IMR-90 (cell line): ENCODE results near the gene DPF3. TPM values are rescaled to one million over a fixed set of nuclear protein-coding genes. Genes with fewer than 3 reads are reported as not detected.
"Not testable (repeated sequence)": the region's sequence is repeated elsewhere in the genome, so short reads cannot be mapped to it uniquely, and the experiment has no call there.

ENCODE experiments used
- ATAC-seq: fragments of 200-7000 bp; cut with Tn5 transposase; 2 replicates; pipeline ENCODE4 v1.9.1; 2020; ENCODE audit warnings: low read depth, mild to moderate bottlenecking, moderate library complexity
- BruUV-seq: library from RNA; stranded (reverse); fragments of 400-500 nt; replicated peaks from 2 replicates; lab custom pipeline; 2021; lab: Mats Ljungman, UMichigan
- CTCF ChIA-PET: fragments of 300-600 bp; formaldehyde crosslinking; extraction: SDS; loops from one replicate; lab custom pipeline; 2021; ENCODE audit warnings: antibody characterized with exemption; lab: Yijun Ruan, JAX
- POLR2A ChIA-PET: fragments of 300-600 bp; sonication (Branson Sonifier 250); formaldehyde crosslinking; loops from one replicate; lab custom pipeline; 2022; ENCODE audit warnings: antibody characterized with exemption; ENCODE audit not compliant: unreplicated experiment; lab: Charles Lee
- DNase-seq: peaks from one replicate; pipeline ENCODE4 v3.0.0; 2013
- H2AFZ ChIP-seq: replicated peaks from 2 replicates; pipeline ENCODE3; 2013; ENCODE audit warnings: low read length, mild to moderate bottlenecking; ENCODE audit not compliant: poor library complexity
- H2AK5ac ChIP-seq: 2 replicates; pipeline ENCODE4 v1.6.1; 2013; ENCODE audit warnings: low read depth, low read length, inconsistent platforms
- H2AK9ac ChIP-seq: replicated peaks from 2 replicates; pipeline ENCODE3; 2013; ENCODE audit warnings: mild to moderate bottlenecking, low read depth, low read length, moderate library complexity; ENCODE audit not compliant: poor library complexity
- H2BK120ac ChIP-seq: 2 replicates; pipeline ENCODE4 v1.6.1; 2013; ENCODE audit warnings: low read depth, low read length, inconsistent platforms
- H2BK15ac ChIP-seq: 3 replicates; pipeline ENCODE4 v1.6.1; 2013; ENCODE audit warnings: low read depth, low read length, inconsistent platforms
- H2BK20ac ChIP-seq: 2 replicates; pipeline ENCODE4 v1.6.1; 2013; ENCODE audit warnings: low read depth, mild to moderate bottlenecking, inconsistent platforms, low read length, moderate library complexity
- H2BK5ac ChIP-seq: 2 replicates; pipeline ENCODE4 v1.6.1; 2013; ENCODE audit warnings: mild to moderate bottlenecking, low read depth, low read length, inconsistent platforms; ENCODE audit not compliant: poor library complexity, severe bottlenecking
- H3K14ac ChIP-seq: replicated peaks from 2 replicates; pipeline ENCODE4 v1.6.1; 2013; ENCODE audit warnings: low read depth, low read length, inconsistent platforms
- H3K18ac ChIP-seq: 2 replicates; pipeline ENCODE4 v1.6.1; 2013; ENCODE audit warnings: low read depth, low read length, control low read depth
- H3K23ac ChIP-seq: 2 replicates; pipeline ENCODE4 v1.6.1; 2013; ENCODE audit warnings: low read depth, low read length, inconsistent platforms
- H3K27ac ChIP-seq: 2 replicates; pipeline ENCODE4 v1.5.1; 2013; ENCODE audit warnings: mild to moderate bottlenecking, control low read depth, low read length; ENCODE audit not compliant: insufficient read depth
- H3K27me3 ChIP-seq: 2 replicates; pipeline ENCODE4 v1.6.1; 2013; ENCODE audit warnings: low read length; ENCODE audit not compliant: control insufficient read depth, insufficient read depth
- H3K36me3 ChIP-seq: 2 replicates; pipeline ENCODE4 v1.6.1; 2013; ENCODE audit warnings: low read length, mixed read lengths; ENCODE audit not compliant: control insufficient read depth, insufficient read depth
- H3K4ac ChIP-seq: 2 replicates; pipeline ENCODE4 v1.6.1; 2013; ENCODE audit warnings: low read depth, low read length, inconsistent platforms
- H3K4me1 ChIP-seq: 2 replicates; pipeline ENCODE4 v1.6.1; 2013; ENCODE audit warnings: low read length, mixed read lengths; ENCODE audit not compliant: control insufficient read depth, insufficient read depth
- H3K4me2 ChIP-seq: 2 replicates; pipeline ENCODE4 v1.6.1; 2013; ENCODE audit warnings: low read depth, mild to moderate bottlenecking, control low read depth, low read length, moderate library complexity
- H3K4me3 ChIP-seq: 2 replicates; pipeline ENCODE4 v1.5.1; 2013; ENCODE audit warnings: low read depth, mild to moderate bottlenecking, control low read depth, low read length, moderate library complexity; ENCODE audit not compliant: insufficient read depth
- H3K56ac ChIP-seq: 2 replicates; pipeline ENCODE4 v1.6.1; 2013; ENCODE audit warnings: low read length, inconsistent platforms; ENCODE audit not compliant: insufficient read depth; ENCODE audit errors: extremely low read depth
- H3K79me1 ChIP-seq, 2 experiments: 2 replicates each; pipeline ENCODE4 v1.6.1; 2013; ENCODE audit warnings: low read length in 2 of 2, inconsistent platforms in 1 of 2, low read depth in 1 of 2
- H3K9ac ChIP-seq: 2 replicates; pipeline ENCODE4 v1.6.1; 2013; ENCODE audit warnings: low read depth, low read length, control low read depth
- H3K9me1 ChIP-seq: 2 replicates; pipeline ENCODE4 v1.6.1; 2013; ENCODE audit warnings: low read length, inconsistent platforms; ENCODE audit not compliant: insufficient read depth
- H3K9me3 ChIP-seq: 2 replicates; pipeline ENCODE4 v1.6.1; 2013; ENCODE audit warnings: low read length; ENCODE audit not compliant: control insufficient read depth, insufficient read depth
- H4K20me1 ChIP-seq: 2 replicates; pipeline ENCODE4 v1.6.1; 2013; ENCODE audit warnings: low read length, inconsistent platforms; ENCODE audit not compliant: insufficient read depth
- H4K5ac ChIP-seq: 2 replicates; pipeline ENCODE4 v1.6.1; 2013; ENCODE audit warnings: mild to moderate bottlenecking, low read depth, low read length, control low read depth
- H4K8ac ChIP-seq, 2 experiments: 2 replicates each; pipeline ENCODE4 v1.6.1; 2013; ENCODE audit warnings: low read depth in 2 of 2, low read length in 2 of 2, control low read depth in 1 of 2, inconsistent platforms in 1 of 2
- H4K91ac ChIP-seq: 2 replicates; pipeline ENCODE4 v1.6.1; 2013; ENCODE audit warnings: low read depth, low read length, inconsistent platforms; ENCODE audit not compliant: insufficient read depth
- BHLHE40 ChIP-seq: fragments of 150-350 bp; IDR thresholded peaks from 2 replicates; pipeline ENCODE4 v1.6.1; 2016; ENCODE audit warnings: mild to moderate bottlenecking, low read depth, low read length
- RFX5 ChIP-seq: IDR thresholded peaks from 2 replicates; pipeline ENCODE4 v1.8.0; 2012; ENCODE audit warnings: low read depth, mild to moderate bottlenecking, low read length, moderate library complexity
- WGBS, 2 experiments: methylation state at CpG; one replicate each; pipeline versions ENCODE4 v1.1.5 to v1.1.7; 2013; ENCODE audit warnings: missing lambda C conversion rate in 2 of 2; ENCODE audit not compliant: insufficient read length in 1 of 2; ENCODE audit errors: extremely low coverage in 2 of 2; 5-methylcytosine and 5-hydroxymethylcytosine counted together
- dilution Hi-C: fragments of 300-500 bp; cut with HindIII; formaldehyde crosslinking; loops from one replicate; pipeline ENCODE4 v1.14.3; 2018; ENCODE audit warnings: low sequenced_read_pairs; ENCODE audit not compliant: unreplicated experiment
- in situ Hi-C: fragments of 300-500 bp; cut with MboI; formaldehyde crosslinking; loops from 3 replicates; pipeline ENCODE4 v1.14.3; 2019; ENCODE audit warnings: low sequenced_read_pairs, inconsistent platforms, mixed read lengths
- intact Hi-C: fragments of 100-400 bp; cut with micrococcal nuclease; formaldehyde crosslinking; loops from 2 replicates; pipeline ENCODE4 v1.10.0; 2022
- polyA plus RNA-seq, 3 experiments: library from polyadenylated mRNA; depleted of rRNA; stranded (reverse); fragments of >200 nt; gene quantifications; 2 replicates each; pipeline ENCODE4 v1.2.3, GENCODE V29; 2012; ENCODE audit warnings: low replicate concordance in 1 of 3
- total RNA-seq: library from RNA; depleted of rRNA; stranded (reverse); fragments of >200 nt; gene quantifications from 2 replicates; pipeline ENCODE4 v1.2.3, GENCODE V29; 2012
- TF ChIP-seq, protein P1 (sequence below): fragments of 150-350 bp; IDR thresholded peaks from 2 replicates; pipeline ENCODE4 v1.6.1; 2016; ENCODE audit warnings: low read depth, mild to moderate bottlenecking, low read length, moderate library complexity, borderline replicate concordance

The DPF3 gene
- total and polyA plus RNA-seq, 2 of the 4 experiments (the other 2 are of a cell fraction) = 30.5 to 32.8 TPM

GRCh38 chr14:72876005-72876709, 17.7 kb downstream of the DPF3 start:
- intact Hi-C loops = no loop called here
- TF ChIP-seq, protein P1, sequence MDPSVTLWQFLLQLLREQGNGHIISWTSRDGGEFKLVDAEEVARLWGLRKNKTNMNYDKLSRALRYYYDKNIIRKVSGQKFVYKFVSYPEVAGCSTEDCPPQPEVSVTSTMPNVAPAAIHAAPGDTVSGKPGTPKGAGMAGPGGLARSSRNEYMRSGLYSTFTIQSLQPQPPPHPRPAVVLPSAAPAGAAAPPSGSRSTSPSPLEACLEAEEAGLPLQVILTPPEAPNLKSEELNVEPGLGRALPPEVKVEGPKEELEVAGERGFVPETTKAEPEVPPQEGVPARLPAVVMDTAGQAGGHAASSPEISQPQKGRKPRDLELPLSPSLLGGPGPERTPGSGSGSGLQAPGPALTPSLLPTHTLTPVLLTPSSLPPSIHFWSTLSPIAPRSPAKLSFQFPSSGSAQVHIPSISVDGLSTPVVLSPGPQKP = no peak
- no peak for TF ChIP-seq RFX5
- TF ChIP-seq BHLHE40 = no peak
- Histone ChIP-seq H4K5ac (no peak overlapping the region), H3K79me1 (peaks cover 43 to 66% of the 10 kb centered on the region in 2 experiments), H3K27ac (no peak overlapping the region), H2BK15ac (no peak overlapping the region), H3K18ac (no peak overlapping the region), H3K9me1 (peaks cover 6% of the 10 kb centered on the region; the same call in 1 of the 2 replicates), H3K36me3 (peaks cover 6% of the 10 kb centered on the region; the same call in 1 of the 2 replicates), H3K14ac (0 out of 2 replicates have a peak overlapping the region, but pooled peaks have one; percentile 22), H3K4ac (no peak overlapping the region), H3K4me1 (peaks cover 2% of the 10 kb centered on the region; the same call in 1 of the 2 replicates), H3K27me3 (no peaks in the 10 kb centered on the region), H3K4me3 (no peak overlapping the region), H2AK9ac (peak overlapping the region; percentile 82), H3K9ac (no peak overlapping the region), H2AFZ (peak overlapping the region; percentile 33), H4K91ac (no peak overlapping the region), H2BK20ac (no peak overlapping the region), H3K23ac (peak overlapping the region; percentile 51; the same call in 1 of the 2 replicates), H2BK120ac (no peak overlapping the region), H2AK5ac (no peak overlapping the region), H4K8ac (no peak overlapping the region), H3K4me2 (no peak overlapping the region), H3K9me3 (no peaks in the 10 kb centered on the region), H3K56ac (no peak overlapping the region), H4K20me1 (peaks cover 35% of the 10 kb centered on the region), H2BK5ac (no peak overlapping the region)
- POLR2A ChIA-PET = no interaction called here
- DNase-seq (no peak), ATAC-seq (no peak)
- dilution Hi-C loops = no loop called here
- WGBS, 2 experiments = 80% methylated on average over 1 of the region's 9 CpGs; no CpG with 5 or more reads in 1 of the 2 experiments
- CTCF ChIA-PET = no interaction called here
- BruUV-seq = no TSS peak
- in situ Hi-C loops = no loop called here

GRCh38 chr14:72870878-72871277, 23.0 kb downstream of the DPF3 start:
- H4K20me1 ChIP-seq = peaks cover 20% of the 10 kb centered on the region
- H2AK5ac ChIP-seq, H3K4me1 ChIP-seq, H3K9ac ChIP-seq, DNase-seq, H3K18ac ChIP-seq, ATAC-seq, H3K9me3 ChIP-seq, H2AK9ac ChIP-seq, H3K56ac ChIP-seq, H2BK5ac ChIP-seq, H3K9me1 ChIP-seq, BruUV-seq, H3K4me2 ChIP-seq, H2BK15ac ChIP-seq, H3K36me3 ChIP-seq, H3K4me3 ChIP-seq, H3K27ac ChIP-seq, H2AFZ ChIP-seq, POLR2A ChIA-PET, H3K4ac ChIP-seq, H3K27me3 ChIP-seq, in situ Hi-C loops, CTCF ChIA-PET, H4K8ac ChIP-seq, H2BK120ac ChIP-seq, H3K23ac ChIP-seq, H4K91ac ChIP-seq, H2BK20ac ChIP-seq, intact Hi-C loops, H3K14ac ChIP-seq, H4K5ac ChIP-seq, dilution Hi-C loops: not testable (repeated sequence)
- peaks cover 51 to 60% of the 10 kb centered on the region in 2 experiments for H3K79me1 ChIP-seq
- no CpG with 5 or more reads among the region's 4 CpGs for WGBS, 2 experiments
